ENCODE data around the gene ROBO3.

The ROBO3 gene

DNA sequence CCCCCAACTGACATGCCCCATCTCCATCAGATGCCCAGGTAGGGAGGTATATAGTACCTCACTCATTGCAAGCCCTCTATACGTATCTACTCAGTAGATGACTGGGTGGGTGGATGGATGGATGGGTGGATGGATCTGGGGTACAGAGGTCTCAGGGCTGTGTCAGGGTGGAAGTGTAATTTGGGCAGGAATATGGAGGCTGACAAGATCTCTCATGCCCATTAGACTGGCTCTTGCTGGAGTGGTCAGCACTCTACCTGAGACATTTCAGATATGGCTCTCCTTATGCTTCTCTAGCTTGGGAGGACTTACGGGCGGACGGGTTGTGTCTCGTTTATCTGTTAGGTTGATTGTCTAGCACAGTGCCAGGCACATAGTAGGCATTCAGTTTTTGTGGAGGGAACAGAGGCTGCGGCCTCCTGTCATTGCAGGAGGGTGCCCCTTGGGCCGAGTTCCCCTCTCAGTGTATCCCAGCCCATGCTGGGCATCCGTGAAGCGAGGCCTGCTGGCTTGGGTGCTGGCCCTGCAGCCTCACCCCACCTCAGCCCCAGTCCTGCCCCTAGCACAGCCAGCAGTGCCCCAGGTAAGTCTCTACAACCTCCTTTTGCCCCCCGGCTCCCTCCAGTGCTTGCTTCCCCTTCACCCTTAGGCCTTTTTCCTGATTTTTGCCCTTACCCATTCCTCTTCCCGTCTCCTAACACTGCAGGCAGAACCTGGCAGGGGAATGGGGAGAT is 13.7 kb downstream of the ROBO3 start:
- TF ChIP-seq, protein P1, sequence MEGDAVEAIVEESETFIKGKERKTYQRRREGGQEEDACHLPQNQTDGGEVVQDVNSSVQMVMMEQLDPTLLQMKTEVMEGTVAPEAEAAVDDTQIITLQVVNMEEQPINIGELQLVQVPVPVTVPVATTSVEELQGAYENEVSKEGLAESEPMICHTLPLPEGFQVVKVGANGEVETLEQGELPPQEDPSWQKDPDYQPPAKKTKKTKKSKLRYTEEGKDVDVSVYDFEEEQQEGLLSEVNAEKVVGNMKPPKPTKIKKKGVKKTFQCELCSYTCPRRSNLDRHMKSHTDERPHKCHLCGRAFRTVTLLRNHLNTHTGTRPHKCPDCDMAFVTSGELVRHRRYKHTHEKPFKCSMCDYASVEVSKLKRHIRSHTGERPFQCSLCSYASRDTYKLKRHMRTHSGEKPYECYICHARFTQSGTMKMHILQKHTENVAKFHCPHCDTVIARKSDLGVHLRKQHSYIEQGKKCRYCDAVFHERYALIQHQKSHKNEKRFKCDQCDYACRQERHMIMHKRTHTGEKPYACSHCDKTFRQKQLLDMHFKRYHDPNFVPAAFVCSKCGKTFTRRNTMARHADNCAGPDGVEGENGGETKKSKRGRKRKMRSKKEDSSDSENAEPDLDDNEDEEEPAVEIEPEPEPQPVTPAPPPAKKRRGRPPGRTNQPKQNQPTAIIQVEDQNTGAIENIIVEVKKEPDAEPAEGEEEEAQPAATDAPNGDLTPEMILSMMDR (IDR thresholded peaks at IDR 0.05) = no peak

DNA sequence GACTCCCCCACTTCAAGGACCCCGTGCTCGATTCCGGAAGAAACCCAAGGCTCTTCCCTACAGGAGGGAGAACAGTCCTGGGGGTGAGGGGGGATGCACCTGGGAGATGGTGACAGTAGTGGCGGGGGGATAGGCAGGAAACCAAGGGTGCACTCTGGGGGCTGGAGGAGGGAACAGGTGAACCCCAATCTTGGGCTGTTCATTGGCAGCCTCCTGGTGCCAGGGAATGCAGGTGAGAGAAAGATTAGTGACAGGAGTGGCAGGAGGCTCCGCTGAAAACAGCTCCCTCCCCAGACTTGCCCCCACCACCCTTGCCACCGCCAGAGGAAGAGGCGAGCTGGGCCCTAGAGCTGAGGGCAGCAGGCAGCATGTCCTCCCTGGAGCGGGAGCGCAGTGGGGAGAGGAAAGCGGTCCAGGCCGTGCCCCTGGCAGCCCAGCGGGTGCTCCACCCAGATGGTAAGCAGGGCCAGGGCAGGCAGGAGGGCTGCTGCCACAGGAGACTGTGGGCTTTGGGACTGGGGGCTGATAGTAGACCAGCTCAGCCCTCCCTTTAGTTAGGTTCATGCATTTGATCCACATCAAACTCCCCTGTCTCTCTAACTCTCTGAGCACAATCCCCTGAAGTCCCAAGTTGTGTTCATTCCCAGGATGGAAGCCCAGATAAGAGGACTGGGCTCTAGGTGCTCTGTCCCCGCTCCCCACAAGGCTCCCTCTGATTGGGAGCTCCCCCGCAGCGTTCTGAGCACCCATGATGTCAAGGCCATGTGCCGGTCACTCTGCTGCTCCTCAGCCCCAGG is 14.5 kb downstream of the ROBO3 start:
- TF ChIP-seq, protein P1 (IDR thresholded peaks at IDR 0.05) = no peak

DNA sequence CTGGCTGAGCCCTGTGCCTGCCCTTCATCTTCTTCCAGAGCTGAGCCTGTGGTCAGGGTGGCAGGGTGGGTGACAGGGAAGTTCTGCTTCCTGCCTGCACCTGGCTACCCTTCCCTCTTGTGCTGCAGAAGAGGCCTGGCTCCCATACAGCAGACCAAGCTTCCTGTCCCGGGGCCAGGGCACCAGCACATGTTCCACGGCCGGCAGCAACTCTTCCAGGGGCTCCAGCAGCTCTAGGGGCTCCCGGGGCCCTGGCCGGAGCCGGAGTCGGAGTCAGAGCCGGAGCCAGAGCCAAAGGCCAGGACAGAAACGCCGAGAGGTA is 15.0 kb downstream of the ROBO3 start:
- TF ChIP-seq, protein P1 (IDR thresholded peaks at IDR 0.05) = no peak

DNA sequence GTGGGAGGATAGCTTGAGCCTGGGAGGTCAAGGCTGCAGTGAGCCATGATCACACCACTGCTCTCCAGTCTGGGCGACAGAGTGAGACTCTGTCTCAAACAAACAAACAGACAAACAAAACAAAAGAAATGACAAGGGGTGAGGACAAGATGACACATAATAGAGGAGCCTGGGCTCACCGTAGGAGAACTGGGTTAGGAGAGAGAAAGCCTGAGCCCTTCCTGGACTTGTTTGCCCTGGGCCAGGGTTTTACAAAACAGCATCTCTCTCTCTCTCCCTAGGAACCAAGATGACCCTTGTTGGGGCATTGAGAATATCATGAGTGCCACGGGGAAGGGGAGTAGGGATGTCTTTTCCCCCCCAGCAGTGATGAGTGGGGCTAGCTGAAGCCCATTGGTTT is 15.7 kb downstream of the ROBO3 start:
- TF ChIP-seq, protein P1 (IDR thresholded peaks at IDR 0.05) = no peak

DNA sequence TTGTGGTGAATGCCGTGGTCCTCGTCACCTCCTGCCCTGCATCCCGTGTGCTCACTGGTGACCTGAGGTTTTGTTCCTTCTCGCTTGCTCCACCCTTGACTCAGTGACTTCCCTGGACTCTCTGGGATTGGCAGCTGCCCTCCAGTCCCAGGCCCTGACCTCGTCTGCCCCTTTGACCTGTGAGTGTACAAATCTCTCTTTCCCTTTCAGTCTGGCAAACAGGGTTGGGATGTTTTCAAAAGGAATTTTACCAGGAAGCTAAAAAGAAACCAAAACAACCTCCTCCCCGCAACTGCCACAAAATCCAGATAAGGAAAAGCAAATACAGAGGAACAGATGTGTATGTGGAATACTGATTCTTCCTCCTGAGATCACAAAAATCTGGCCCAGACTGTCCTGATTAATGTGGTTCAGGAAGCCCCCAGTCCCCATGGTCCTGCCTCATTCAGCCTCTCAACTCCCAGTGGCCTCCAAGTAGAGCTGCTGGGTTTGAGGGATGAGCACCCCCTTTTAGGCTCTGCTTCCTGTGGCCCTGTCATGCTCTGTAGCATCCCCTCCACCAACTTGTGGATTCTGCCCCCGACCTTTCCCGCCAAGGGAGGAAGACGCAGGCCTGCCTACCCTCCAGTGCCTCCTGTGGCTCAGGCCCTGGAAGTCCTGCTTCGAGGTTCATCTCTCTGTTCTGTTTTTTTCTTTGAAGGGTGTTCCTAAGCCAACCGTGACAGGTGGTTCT is 17.3 kb downstream of the ROBO3 start:
- TF ChIP-seq, protein P1 (IDR thresholded peaks at IDR 0.05) = no peak

DNA sequence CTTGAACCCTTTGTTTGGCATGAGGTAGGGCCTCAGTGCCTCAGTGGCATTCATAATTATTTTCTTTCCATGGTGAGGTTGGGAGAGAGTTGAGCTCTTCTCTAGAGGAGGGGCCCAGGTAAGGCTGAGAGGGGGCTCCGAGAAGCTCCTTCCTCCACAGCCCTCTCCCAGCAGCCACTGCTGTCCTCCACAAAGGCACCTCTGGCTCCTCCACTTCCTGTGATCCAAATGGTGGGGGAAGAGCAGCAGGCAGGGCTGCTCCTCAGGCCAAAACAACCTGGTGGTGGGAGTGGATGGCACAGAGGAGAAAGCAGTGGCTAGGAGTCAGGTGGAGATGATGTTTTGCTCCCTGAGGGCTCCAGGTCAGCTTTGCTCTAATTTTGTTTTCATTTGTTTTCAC is 19.1 kb downstream of the ROBO3 start:
- TF ChIP-seq, protein P1 (IDR thresholded peaks at IDR 0.05) = no peak

DNA sequence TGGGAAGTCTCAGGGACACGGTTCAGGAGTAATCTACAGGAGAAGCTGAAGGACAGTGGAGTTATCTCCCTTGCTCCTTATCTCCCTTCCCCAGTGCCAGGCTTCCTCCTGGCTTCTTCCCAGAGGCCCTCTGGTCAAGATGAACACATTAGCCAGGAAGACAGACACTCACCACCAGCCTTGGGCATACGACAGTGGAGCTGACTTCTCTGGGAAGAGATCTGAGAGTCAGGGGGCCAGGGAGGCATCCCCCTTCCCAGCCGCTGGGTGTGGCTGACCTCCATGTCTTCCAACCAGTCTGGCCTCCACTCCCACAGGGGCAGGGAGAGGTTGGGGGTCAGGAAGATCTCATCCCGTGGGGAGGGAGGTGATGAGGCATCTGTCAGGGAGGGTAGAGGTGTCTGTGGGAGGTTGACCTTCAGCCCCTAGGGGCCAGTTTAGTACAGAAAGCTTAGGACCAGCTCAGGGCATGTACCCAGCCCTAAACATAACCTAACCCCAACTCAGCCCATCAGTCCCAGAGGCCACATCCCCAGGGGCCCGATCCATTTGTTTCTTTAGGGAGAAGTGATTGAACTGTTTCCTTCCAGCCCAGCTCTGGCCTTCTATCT is 19.7 kb downstream of the ROBO3 start:
- TF ChIP-seq, protein P1 (IDR thresholded peaks at IDR 0.05) = no peak
